ENCODE results near the gene STPG1. TPM values are rescaled to one million over a fixed set of nuclear protein-coding genes. Genes with fewer than 3 reads are reported as not detected.

Gene STPG1
- total and polyA plus RNA-seq, 9 of the 15 experiments (the other 6 are each of a cell fraction or from before 2014, with no cell fraction given) = 5.0 to 11.9 (median 8.3) TPM

DNA sequence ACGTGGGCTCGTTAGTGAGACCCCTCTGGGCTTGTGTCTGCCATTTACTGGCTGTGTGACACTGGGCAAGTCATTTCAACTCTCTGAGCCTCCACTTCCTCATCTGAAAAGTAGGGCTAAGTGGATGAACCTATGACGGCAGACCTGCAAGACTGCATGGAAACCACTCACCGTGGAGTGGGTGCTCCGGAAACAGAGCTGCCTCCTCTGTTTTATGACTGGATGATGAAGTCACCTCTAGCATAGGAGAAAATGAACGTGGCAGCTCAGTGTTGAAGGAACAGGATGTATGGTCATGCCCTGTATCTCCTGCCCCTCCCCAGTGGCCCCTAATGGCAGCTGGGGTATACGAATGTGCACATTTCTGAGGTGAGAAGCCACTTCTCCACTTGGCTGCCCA is 40.5 kb downstream of the STPG1 start:
- Histone ChIP-seq H3K4me1 (replicated peaks in 1 of 2; ENCODE audit: control insufficient read depth in 2 of 2, insufficient read depth in 2 of 2, low read length in 2 of 2) (no peaks in the 10 kb centered on the region), H2AFZ (ENCODE audit: low read depth, low read length) (no peak overlapping the region), H4K20me1 (replicated peaks; ENCODE audit: control insufficient read depth, insufficient read depth, low read length) (no peaks in the 10 kb centered on the region; the same call in 1 of the 2 replicates), H3K27me3 (ENCODE audit: control insufficient read depth in 2 of 2, insufficient read depth in 2 of 2, low read length in 2 of 2) (peaks cover 0 to 14% of the 10 kb centered on the region in 2 experiments; a peak in 1 of 5 replicates), H3K9me1 (ENCODE audit: control insufficient read depth, insufficient read depth, low read length) (no peaks in the 10 kb centered on the region), H3K79me2 (ENCODE audit: control insufficient read depth, insufficient read depth, low read length) (no peaks in the 10 kb centered on the region), H3K9ac (ENCODE audit: insufficient read depth in 1 of 2, low read depth in 2 of 2, low read length in 2 of 2) (no peak overlapping the region), H3K36me3 (ENCODE audit: control insufficient read depth, insufficient read depth, low read length) (no peaks in the 10 kb centered on the region), H3K9me3 (replicated peaks; ENCODE audit: control insufficient read depth, insufficient read depth, low read depth, low read length) (no peaks in the 10 kb centered on the region), H3K4me2 (ENCODE audit: insufficient read depth, low read length) (no peak overlapping the region), H3K4me3 (no peak overlapping the region), H3K27ac (ENCODE audit: extremely low read depth, low read depth, low read length) (no peak overlapping the region)
- BruUV-seq (replicated peaks) = no TSS peak
- FAIRE-seq (no peak), ATAC-seq (no peak), DNase-seq (ENCODE audit: extremely low read depth in 1 of 4, low spot score in 3 of 4) (no peak)
- 15% methylated on average over 7 of the region's 7 CpGs for WGBS (ENCODE audit: insufficient coverage, low coverage, missing lambda C conversion rate)
- TF ChIP-seq ZNF224 (CRISPR knock-in tag; IDR thresholded peaks at IDR 0.05) = no peak
- peak; percentile 53; the same call in 1 of the 2 replicates for TF ChIP-seq SPI1 (IDR thresholded peaks at IDR 0.05; ENCODE audit: borderline replicate concordance, low read depth, low read length)
- in situ Hi-C loops (cut with MboI) (no loop called here), intact Hi-C loops (cut with micrococcal nuclease) (no loop called here)
- ChIA-PET POLR2A (interaction anchor here (0.8 to 1.5 kb wide), 3 partner anchors 8 to 132 kb away, joined by 3 to 11 read pairs (median 3); no protein-coding TSS in a partner anchor), CTCF (ENCODE audit: low intra/inter-chr PET ratio) (interaction anchor here (0.6 kb wide), 1 partner anchor 30 kb away, joined by 3 read pairs; no protein-coding TSS in a partner anchor)

DNA sequence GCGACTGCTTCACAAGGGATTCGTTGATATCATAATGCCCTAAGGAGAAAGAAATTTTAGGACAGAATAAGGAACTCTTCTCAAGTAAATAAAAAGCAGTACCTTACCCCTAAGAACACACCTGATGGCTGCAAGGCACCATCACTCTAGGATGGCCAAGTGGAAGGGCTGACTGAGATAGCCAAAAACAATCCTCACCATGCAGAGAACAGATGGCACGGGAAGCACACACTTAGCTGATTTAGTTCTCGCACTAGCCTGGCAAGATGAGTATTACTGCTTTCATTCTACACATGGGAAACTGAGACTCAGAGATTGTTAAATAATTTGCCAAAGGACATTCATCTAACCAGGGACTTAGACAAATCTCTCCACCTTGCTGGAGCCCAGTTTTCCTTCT is 43.8 kb downstream of the STPG1 start:
- FAIRE-seq (no peak), DNase-seq (ENCODE audit: extremely low read depth in 1 of 4, low spot score in 3 of 4) (no peak), ATAC-seq (no peak)
- no peaks in the 10 kb centered on the region for H3K9me3 ChIP-seq (replicated peaks; ENCODE audit: control insufficient read depth, insufficient read depth, low read depth, low read length)
- peaks cover 10% of the 10 kb centered on the region for H4K20me1 ChIP-seq (replicated peaks; ENCODE audit: control insufficient read depth, insufficient read depth, low read length)
- no peak overlapping the region for H3K4me2 ChIP-seq (ENCODE audit: insufficient read depth, low read length)
- no peaks in the 10 kb centered on the region for H3K36me3 ChIP-seq (ENCODE audit: control insufficient read depth, insufficient read depth, low read length)
- CTCF ChIA-PET (ENCODE audit: low intra/inter-chr PET ratio) = no interaction called here
- in situ Hi-C loops (cut with MboI) = no loop called here
- peaks cover 2% of the 10 kb centered on the region for H3K9me1 ChIP-seq (ENCODE audit: control insufficient read depth, insufficient read depth, low read length)
- intact Hi-C loops (cut with micrococcal nuclease) = no loop called here
- peaks cover 2 to 26% of the 10 kb centered on the region in 2 experiments; a peak in 2 of 5 replicates for H3K27me3 ChIP-seq (ENCODE audit: control insufficient read depth in 2 of 2, insufficient read depth in 2 of 2, low read length in 2 of 2)
- no peak overlapping the region for H2AFZ ChIP-seq (ENCODE audit: low read depth, low read length)
- H3K79me2 ChIP-seq (ENCODE audit: control insufficient read depth, insufficient read depth, low read length) = no peaks in the 10 kb centered on the region
- H3K9ac ChIP-seq (ENCODE audit: insufficient read depth in 1 of 2, low read depth in 2 of 2, low read length in 2 of 2) = no peak overlapping the region
- H3K27ac ChIP-seq (ENCODE audit: extremely low read depth, low read depth, low read length) = no peak overlapping the region
- POLR2A ChIA-PET = no interaction called here
- H3K4me1 ChIP-seq (replicated peaks in 1 of 2; ENCODE audit: control insufficient read depth in 2 of 2, insufficient read depth in 2 of 2, low read length in 2 of 2) = peaks cover 0 to 4% of the 10 kb centered on the region in 2 experiments; a peak in 1 of 5 replicates
- WGBS (ENCODE audit: insufficient coverage, low coverage, missing lambda C conversion rate) = 17% methylated on average over 4 of the region's 4 CpGs
- H3K4me3 ChIP-seq = no peak overlapping the region
- no TSS peak for BruUV-seq (replicated peaks)
- TF ChIP-seq, protein P1, sequence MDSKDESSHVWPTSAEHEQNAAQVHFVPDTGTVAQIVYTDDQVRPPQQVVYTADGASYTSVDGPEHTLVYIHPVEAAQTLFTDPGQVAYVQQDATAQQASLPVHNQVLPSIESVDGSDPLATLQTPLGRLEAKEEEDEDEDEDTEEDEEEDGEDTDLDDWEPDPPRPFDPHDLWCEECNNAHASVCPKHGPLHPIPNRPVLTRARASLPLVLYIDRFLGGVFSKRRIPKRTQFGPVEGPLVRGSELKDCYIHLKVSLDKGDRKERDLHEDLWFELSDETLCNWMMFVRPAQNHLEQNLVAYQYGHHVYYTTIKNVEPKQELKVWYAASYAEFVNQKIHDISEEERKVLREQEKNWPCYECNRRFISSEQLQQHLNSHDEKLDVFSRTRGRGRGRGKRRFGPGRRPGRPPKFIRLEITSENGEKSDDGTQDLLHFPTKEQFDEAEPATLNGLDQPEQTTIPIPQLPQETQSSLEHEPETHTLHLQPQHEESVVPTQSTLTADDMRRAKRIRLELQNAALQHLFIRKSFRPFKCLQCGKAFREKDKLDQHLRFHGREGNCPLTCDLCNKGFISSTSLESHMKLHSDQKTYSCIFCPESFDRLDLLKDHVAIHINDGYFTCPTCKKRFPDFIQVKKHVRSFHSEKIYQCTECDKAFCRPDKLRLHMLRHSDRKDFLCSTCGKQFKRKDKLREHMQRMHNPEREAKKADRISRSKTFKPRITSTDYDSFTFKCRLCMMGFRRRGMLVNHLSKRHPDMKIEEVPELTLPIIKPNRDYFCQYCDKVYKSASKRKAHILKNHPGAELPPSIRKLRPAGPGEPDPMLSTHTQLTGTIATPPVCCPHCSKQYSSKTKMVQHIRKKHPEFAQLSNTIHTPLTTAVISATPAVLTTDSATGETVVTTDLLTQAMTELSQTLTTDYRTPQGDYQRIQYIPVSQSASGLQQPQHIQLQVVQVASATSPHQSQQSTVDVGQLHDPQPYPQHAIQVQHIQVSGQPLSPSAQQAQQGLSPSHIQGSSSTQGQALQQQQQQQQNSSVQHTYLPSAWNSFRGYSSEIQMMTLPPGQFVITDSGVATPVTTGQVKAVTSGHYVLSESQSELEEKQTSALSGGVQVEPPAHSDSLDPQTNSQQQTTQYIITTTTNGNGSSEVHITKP (IDR thresholded peaks at IDR 0.05; ENCODE audit: partially characterized antibody) = no peak
- TF ChIP-seq NR3C1 (CRISPR knock-in tag; IDR thresholded peaks at IDR 0.05) (no peak), XRCC5 (IDR thresholded peaks at IDR 0.05; ENCODE audit: low read depth, low read length) (no peak), MEF2D (tag; conservative IDR thresholded peaks at IDR 0.05; ENCODE audit: low read depth) (no peak), ZNF239 (CRISPR knock-in tag; IDR thresholded peaks at IDR 0.05) (no peak)
- TF ChIP-seq, protein P2, sequence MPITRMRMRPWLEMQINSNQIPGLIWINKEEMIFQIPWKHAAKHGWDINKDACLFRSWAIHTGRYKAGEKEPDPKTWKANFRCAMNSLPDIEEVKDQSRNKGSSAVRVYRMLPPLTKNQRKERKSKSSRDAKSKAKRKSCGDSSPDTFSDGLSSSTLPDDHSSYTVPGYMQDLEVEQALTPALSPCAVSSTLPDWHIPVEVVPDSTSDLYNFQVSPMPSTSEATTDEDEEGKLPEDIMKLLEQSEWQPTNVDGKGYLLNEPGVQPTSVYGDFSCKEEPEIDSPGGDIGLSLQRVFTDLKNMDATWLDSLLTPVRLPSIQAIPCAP (CRISPR knock-in tag; IDR thresholded peaks at IDR 0.05; ENCODE audit: borderline replicate concordance) = no peak
- TF ChIP-seq, protein P3, sequence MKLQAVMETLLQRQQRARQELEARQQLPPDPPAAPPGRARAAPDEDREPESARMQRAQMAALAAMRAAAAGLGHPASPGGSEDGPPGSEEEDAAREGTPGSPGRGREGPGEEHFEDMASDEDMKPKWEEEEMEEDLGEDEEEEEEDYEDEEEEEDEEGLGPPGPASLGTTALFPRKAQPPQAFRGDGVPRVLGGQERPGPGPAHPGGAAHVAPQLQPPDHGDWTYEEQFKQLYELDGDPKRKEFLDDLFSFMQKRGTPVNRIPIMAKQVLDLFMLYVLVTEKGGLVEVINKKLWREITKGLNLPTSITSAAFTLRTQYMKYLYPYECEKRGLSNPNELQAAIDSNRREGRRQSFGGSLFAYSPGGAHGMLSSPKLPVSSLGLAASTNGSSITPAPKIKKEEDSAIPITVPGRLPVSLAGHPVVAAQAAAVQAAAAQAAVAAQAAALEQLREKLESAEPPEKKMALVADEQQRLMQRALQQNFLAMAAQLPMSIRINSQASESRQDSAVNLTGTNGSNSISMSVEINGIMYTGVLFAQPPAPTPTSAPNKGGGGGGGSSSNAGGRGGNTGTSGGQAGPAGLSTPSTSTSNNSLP (IDR thresholded peaks at IDR 0.05; ENCODE audit: borderline replicate concordance, low read depth, low read length) = no peak
